Stimulated activated CD4-positive, alpha-beta T cell treated with anti-CD3 and anti-CD28 coated beads, TNF-alpha, amount 100 ng/mL, for 1 hour (primary cell): Measurements from ENCODE around the gene SBNO1.
"Not testable (repeated sequence)": the region's sequence is repeated elsewhere in the genome, so short reads cannot be mapped to it uniquely, and the experiment has no call there.

Source experiments
- DNase-seq, 3 donors: peaks; one replicate each; pipeline ENCODE4 v3.0.0-alpha.2; 2020; ENCODE audit warnings: low read depth in 3 of 3, low spot score in 1 of 3

SBNO1 gene

GRCh38 chr12:123388951-123389559, 24.4 kb upstream of the SBNO1 start:
- DNase-seq: no peak

- DNase-seq: peak in 2 of 3 donors; percentile 57 to 58
Observed at GRCh38 chr12:123388177-123388950, 23.7 kb upstream of the SBNO1 start.

GRCh38 chr12:123387508-123388176, 23.0 kb upstream of the SBNO1 start:
- no peak for DNase-seq

- DNase-seq: not testable (repeated sequence)
Observed at GRCh38 chr12:123385536-123385935, 20.9 kb upstream of the SBNO1 start.

GRCh38 chr12:123384994-123385376, 20.3 kb upstream of the SBNO1 start:
- no peak for DNase-seq

GRCh38 chr12:123384318-123384993, 19.8 kb upstream of the SBNO1 start:
- DNase-seq: no peak

GRCh38 chr12:123382684-123383083, 18.0 kb upstream of the SBNO1 start:
- DNase-seq: no peak

GRCh38 chr12:123379391-123379790, 14.7 kb upstream of the SBNO1 start:
- no peak for DNase-seq

- not testable (repeated sequence) for DNase-seq
Observed at GRCh38 chr12:123372415-123372814, 7.8 kb upstream of the SBNO1 start.

- not testable (repeated sequence) for DNase-seq
Observed at GRCh38 chr12:123371667-123372368, 7.2 kb upstream of the SBNO1 start.

- DNase-seq: no peak
Observed at GRCh38 chr12:123369229-123369628, 4.6 kb upstream of the SBNO1 start.

- not testable (repeated sequence) for DNase-seq
Observed at GRCh38 chr12:123368431-123368830, 3.8 kb upstream of the SBNO1 start.

- no peak for DNase-seq
Observed at GRCh38 chr12:123367511-123367910, 2.9 kb upstream of the SBNO1 start.

GRCh38 chr12:123365025-123365917, 624 bp upstream of the SBNO1 start:
- peak; percentile 87 to 97 (median 95) for DNase-seq

GRCh38 chr12:123363740-123364531, 711 bp downstream of the SBNO1 start:
- peak in 2 of 3 donors; percentile 3 to 11 for DNase-seq

- DNase-seq: no peak
Observed at GRCh38 chr12:123363390-123363739, 1.3 kb downstream of the SBNO1 start.

- DNase-seq: no peak
Observed at GRCh38 chr12:123358035-123358434, 6.6 kb downstream of the SBNO1 start.

- no peak for DNase-seq
Observed at GRCh38 chr12:123356159-123356670, 8.4 kb downstream of the SBNO1 start.

GRCh38 chr12:123354600-123354999, 10.0 kb downstream of the SBNO1 start:
- DNase-seq: no peak
